ENCODE measurements around the gene GABRB2. TPM values are rescaled to one million over a fixed set of nuclear protein-coding genes. Genes with fewer than 3 reads are reported as not detected.

Gene GABRB2
- total RNA-seq, 1 donor from 2014 or later: 0.26 TPM

GRCh38 chr5:161378701-161379100 is 167.8 kb downstream of the GABRB2 start:
- no peak for DNase-seq (ENCODE audit: low spot score)
- H3K4me3 Mint-ChIP-seq (ENCODE audit: unreplicated experiment): no peak overlapping the region
- H3K27ac Mint-ChIP-seq (ENCODE audit: unreplicated experiment): no peak overlapping the region
- H3K4me1 Mint-ChIP-seq (ENCODE audit: unreplicated experiment): no peaks in the 10 kb centered on the region
- no peaks in the 10 kb centered on the region for H3K9me3 Mint-ChIP-seq (ENCODE audit: unreplicated experiment)
- H3K36me3 Mint-ChIP-seq (ENCODE audit: low read depth, unreplicated experiment): no peaks in the 10 kb centered on the region
- no peaks in the 10 kb centered on the region for H3K27me3 Mint-ChIP-seq (ENCODE audit: unreplicated experiment)
- no peak for TF ChIP-seq CTCF (IDR thresholded peaks at IDR 0.05; ENCODE audit: unreplicated experiment)

- TF ChIP-seq CTCF (IDR thresholded peaks at IDR 0.05; ENCODE audit: unreplicated experiment): no peak
- Mint-ChIP-seq H3K27me3 (ENCODE audit: unreplicated experiment) (no peaks in the 10 kb centered on the region), H3K4me1 (ENCODE audit: unreplicated experiment) (no peaks in the 10 kb centered on the region), H3K36me3 (ENCODE audit: low read depth, unreplicated experiment) (no peaks in the 10 kb centered on the region), H3K4me3 (ENCODE audit: unreplicated experiment) (no peak overlapping the region), H3K9me3 (ENCODE audit: unreplicated experiment) (no peaks in the 10 kb centered on the region), H3K27ac (ENCODE audit: unreplicated experiment) (no peak overlapping the region)
- DNase-seq (ENCODE audit: low spot score): no peak
These were observed 170.5 kb downstream of the GABRB2 start for GRCh38 chr5:161376034-161376433.

GRCh38 chr5:161373345-161373707 is 173.2 kb downstream of the GABRB2 start:
- DNase-seq (ENCODE audit: low spot score): no peak
- TF ChIP-seq CTCF (IDR thresholded peaks at IDR 0.05; ENCODE audit: unreplicated experiment): no peak
- Mint-ChIP-seq H3K36me3 (ENCODE audit: low read depth, unreplicated experiment) (no peaks in the 10 kb centered on the region), H3K4me3 (ENCODE audit: unreplicated experiment) (no peak overlapping the region), H3K9me3 (ENCODE audit: unreplicated experiment) (no peaks in the 10 kb centered on the region), H3K27me3 (ENCODE audit: unreplicated experiment) (no peaks in the 10 kb centered on the region), H3K4me1 (ENCODE audit: unreplicated experiment) (no peaks in the 10 kb centered on the region), H3K27ac (ENCODE audit: unreplicated experiment) (no peak overlapping the region)

GRCh38 chr5:161372682-161373344 is 173.7 kb downstream of the GABRB2 start:
- H3K36me3 Mint-ChIP-seq (ENCODE audit: low read depth, unreplicated experiment): no peaks in the 10 kb centered on the region

More at GRCh38 chr5:161372682-161373344, 173.7 kb downstream of the GABRB2 start:
- TF ChIP-seq CTCF (IDR thresholded peaks at IDR 0.05; ENCODE audit: unreplicated experiment): no peak
- Mint-ChIP-seq H3K9me3 (ENCODE audit: unreplicated experiment) (no peaks in the 10 kb centered on the region), H3K4me3 (ENCODE audit: unreplicated experiment) (no peak overlapping the region), H3K4me1 (ENCODE audit: unreplicated experiment) (no peaks in the 10 kb centered on the region), H3K27ac (ENCODE audit: unreplicated experiment) (no peak overlapping the region), H3K27me3 (ENCODE audit: unreplicated experiment) (no peaks in the 10 kb centered on the region)
- DNase-seq (ENCODE audit: low spot score): no peak
